Ishikawa (cell line): Measurements from ENCODE around the gene PLG.
"Not testable (repeated sequence)": the region's sequence is repeated elsewhere in the genome, so short reads cannot be mapped to it uniquely, and the experiment has no call there.

ENCODE experiments used
- CEBPB ChIP-seq: IDR thresholded peaks from 2 replicates; pipeline ENCODE4 v1.6.1; 2012
- CREB1 ChIP-seq: IDR thresholded peaks from 2 replicates; pipeline ENCODE4 v1.6.1; 2012; ENCODE audit warnings: low read depth
- EGR1 ChIP-seq: IDR thresholded peaks from 2 replicates; pipeline ENCODE4 v1.6.1; 2012
- EP300 ChIP-seq: IDR thresholded peaks from 2 replicates; pipeline ENCODE4 v1.6.1; 2012; ENCODE audit warnings: borderline replicate concordance
- FOXM1 ChIP-seq: IDR thresholded peaks from 2 replicates; pipeline ENCODE4 v1.6.1; 2012; ENCODE audit warnings: low read depth, borderline replicate concordance
- NFIC ChIP-seq: IDR thresholded peaks from 2 replicates; pipeline ENCODE4 v1.6.1; 2012
- RAD21 ChIP-seq: IDR thresholded peaks from 2 replicates; pipeline ENCODE4 v1.6.1; 2012; ENCODE audit warnings: low read depth
- TAF1 ChIP-seq: IDR thresholded peaks from 2 replicates; pipeline ENCODE4 v1.6.1; 2012; ENCODE audit warnings: low read depth, mild to moderate bottlenecking
- TCF12 ChIP-seq: IDR thresholded peaks from 2 replicates; pipeline ENCODE4 v1.6.1; 2012; ENCODE audit warnings: low read depth
- TEAD4 ChIP-seq: IDR thresholded peaks from 2 replicates; pipeline ENCODE4 v1.6.1; 2012
- YY1 ChIP-seq: IDR thresholded peaks from 2 replicates; pipeline ENCODE4 v1.6.1; 2012; ENCODE audit warnings: low read depth
- ZBTB7A ChIP-seq: IDR thresholded peaks from 2 replicates; pipeline ENCODE4 v1.6.1; 2012; ENCODE audit warnings: low read depth
- TF ChIP-seq, protein P1 (sequence below): IDR thresholded peaks from 2 replicates; pipeline ENCODE4 v1.6.1; 2012
- TF ChIP-seq, protein P2 (sequence below): IDR thresholded peaks from 2 replicates; pipeline ENCODE4 v1.6.1; 2012; ENCODE audit warnings: low read depth, mild to moderate bottlenecking
- TF ChIP-seq, protein P3 (sequence below): IDR thresholded peaks from 2 replicates; pipeline ENCODE4 v1.6.1; 2012

PLG gene

DNA sequence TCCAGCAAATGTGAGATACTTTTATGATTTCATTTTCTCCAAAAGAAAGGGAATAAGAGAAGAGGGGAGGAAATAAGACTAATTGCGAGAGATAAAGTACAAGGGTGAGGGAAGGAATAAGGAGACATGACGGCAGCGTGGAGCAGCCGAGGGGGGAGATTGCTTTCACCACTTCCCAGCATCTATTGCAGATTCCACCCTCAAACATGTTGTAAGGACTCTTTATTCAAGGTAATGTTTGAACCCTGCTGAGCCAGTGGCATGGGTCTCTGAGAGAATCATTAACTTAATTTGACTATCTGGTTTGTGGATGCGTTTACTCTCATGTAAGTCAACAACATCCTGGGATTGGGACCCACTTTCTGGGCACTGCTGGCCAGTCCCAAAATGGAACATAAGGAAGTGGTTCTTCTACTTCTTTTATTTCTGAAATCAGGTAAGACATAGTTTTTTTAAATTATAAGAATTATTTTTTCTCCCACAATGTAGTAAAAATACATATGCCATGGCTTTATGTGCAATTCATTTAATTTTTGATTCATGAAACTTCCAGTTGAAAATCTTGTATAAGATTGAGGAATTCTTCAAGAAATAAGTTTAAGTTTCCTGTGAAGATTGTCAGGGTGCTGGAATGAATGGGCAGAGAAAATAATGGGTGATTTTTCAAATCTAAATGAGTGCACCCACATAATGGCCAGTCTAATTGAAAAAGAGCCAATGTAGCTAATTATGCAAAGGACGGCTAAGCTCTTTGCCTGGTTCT lies at the start of gene PLG:
Gene PLG, plus strand, starts transcription at position 327 of the 763 bp plus-strand sequence. Its CDS starts 61 bp downstream, at position 388.
- TF ChIP-seq CEBPB, TEAD4: not testable (repeated sequence)
- TF ChIP-seq, protein P1, sequence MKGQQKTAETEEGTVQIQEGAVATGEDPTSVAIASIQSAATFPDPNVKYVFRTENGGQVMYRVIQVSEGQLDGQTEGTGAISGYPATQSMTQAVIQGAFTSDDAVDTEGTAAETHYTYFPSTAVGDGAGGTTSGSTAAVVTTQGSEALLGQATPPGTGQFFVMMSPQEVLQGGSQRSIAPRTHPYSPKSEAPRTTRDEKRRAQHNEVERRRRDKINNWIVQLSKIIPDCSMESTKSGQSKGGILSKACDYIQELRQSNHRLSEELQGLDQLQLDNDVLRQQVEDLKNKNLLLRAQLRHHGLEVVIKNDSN: not testable (repeated sequence)

DNA sequence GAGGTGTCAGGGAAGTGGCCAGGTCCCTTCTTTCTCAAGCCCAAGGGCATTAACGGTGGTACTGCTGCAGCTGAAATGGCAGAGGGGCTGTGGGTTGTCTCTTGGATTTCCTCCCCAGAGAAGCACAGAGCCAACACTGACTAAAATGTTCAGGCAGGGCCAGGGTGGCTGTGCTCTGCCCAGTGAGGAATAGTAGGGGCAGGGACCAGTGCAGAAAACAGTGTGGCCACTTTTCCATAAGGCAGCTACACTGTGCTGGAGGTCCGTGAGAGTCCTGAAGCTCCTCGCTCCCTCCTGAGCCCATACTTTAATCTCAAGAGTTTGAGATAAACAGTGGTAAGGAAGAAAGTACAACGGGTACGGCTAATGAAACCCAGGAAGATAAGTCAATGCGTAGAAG lies 42.5 kb upstream of the PLG start:
- TF ChIP-seq, protein P2, sequence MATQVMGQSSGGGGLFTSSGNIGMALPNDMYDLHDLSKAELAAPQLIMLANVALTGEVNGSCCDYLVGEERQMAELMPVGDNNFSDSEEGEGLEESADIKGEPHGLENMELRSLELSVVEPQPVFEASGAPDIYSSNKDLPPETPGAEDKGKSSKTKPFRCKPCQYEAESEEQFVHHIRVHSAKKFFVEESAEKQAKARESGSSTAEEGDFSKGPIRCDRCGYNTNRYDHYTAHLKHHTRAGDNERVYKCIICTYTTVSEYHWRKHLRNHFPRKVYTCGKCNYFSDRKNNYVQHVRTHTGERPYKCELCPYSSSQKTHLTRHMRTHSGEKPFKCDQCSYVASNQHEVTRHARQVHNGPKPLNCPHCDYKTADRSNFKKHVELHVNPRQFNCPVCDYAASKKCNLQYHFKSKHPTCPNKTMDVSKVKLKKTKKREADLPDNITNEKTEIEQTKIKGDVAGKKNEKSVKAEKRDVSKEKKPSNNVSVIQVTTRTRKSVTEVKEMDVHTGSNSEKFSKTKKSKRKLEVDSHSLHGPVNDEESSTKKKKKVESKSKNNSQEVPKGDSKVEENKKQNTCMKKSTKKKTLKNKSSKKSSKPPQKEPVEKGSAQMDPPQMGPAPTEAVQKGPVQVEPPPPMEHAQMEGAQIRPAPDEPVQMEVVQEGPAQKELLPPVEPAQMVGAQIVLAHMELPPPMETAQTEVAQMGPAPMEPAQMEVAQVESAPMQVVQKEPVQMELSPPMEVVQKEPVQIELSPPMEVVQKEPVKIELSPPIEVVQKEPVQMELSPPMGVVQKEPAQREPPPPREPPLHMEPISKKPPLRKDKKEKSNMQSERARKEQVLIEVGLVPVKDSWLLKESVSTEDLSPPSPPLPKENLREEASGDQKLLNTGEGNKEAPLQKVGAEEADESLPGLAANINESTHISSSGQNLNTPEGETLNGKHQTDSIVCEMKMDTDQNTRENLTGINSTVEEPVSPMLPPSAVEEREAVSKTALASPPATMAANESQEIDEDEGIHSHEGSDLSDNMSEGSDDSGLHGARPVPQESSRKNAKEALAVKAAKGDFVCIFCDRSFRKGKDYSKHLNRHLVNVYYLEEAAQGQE: no peak
- TF ChIP-seq TEAD4 (no peak), EGR1 (no peak), CEBPB (no peak), EP300 (no peak), NFIC (no peak), RAD21 (no peak), YY1 (no peak), TAF1 (no peak)
- TF ChIP-seq, protein P1: no peak

DNA sequence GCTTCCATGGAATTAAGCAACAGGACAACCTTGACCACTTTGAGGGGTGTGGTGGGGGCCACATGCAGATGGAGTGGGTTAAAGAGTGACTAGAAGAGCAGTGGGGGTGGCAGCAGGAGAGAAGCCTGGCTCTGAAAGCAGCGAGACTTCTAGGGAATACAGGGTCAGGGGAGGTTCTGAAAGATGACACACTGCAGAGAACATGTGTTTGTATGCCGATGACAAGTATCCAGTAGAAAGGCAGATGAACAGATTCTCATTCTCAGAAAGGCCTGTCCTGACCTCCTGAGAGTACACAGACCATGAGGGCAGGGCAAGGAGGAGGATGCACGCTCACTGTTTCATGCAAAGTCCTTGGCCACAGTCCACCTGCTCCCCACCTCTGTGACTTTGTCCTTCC lies 40.8 kb upstream of the PLG start:
- TF ChIP-seq CREB1 (no peak), TEAD4 (no peak), RAD21 (no peak), TCF12 (no peak), FOXM1 (no peak), ZBTB7A (no peak), NFIC (no peak), EP300 (no peak), YY1 (no peak), CEBPB (no peak), TAF1 (no peak), EGR1 (no peak)
- TF ChIP-seq, protein P2: no peak
- TF ChIP-seq, protein P1: no peak
- TF ChIP-seq, protein P3, sequence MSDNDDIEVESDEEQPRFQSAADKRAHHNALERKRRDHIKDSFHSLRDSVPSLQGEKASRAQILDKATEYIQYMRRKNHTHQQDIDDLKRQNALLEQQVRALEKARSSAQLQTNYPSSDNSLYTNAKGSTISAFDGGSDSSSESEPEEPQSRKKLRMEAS: no peak

DNA sequence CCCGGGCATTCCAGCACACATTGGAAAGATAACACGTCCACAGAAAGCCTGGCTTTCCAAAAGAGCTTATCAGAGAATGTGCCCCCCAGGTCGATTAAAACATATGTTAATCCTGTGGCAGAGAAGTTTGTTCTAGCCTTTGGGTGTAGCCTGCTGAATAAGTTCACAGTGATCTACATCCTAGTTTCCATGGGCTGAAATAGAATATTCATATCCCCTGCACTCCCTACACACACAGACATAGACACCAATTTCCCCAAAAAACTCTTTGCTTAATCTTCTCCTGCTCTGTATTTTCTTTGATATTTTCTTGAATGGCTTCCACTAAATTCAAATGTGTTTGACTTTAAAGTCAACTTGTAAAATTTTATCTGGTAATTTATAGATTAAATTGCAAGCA lies 39.6 kb upstream of the PLG start:
- no peak for TF ChIP-seq TCF12

DNA sequence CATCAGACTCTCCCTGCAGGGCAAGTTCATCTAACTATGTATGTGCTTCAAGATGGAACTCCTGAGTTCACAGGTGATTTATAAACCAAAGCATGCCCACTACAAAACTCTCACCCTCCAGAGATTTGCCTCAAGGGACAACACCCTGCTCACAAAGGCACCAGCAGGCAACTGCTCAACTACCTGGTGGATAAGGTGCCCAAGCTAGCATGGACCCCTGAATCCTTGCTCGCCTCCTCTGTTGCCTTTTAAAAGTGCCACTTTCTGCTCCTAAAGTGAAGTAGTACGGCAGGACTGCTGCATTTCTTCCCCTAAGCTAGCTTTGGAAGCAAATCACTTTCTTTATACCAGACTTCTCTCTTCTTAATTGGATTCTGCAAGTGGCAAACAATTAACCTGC lies 39.2 kb upstream of the PLG start:
- no peak for TF ChIP-seq EGR1
- TF ChIP-seq TEAD4: no peak

DNA sequence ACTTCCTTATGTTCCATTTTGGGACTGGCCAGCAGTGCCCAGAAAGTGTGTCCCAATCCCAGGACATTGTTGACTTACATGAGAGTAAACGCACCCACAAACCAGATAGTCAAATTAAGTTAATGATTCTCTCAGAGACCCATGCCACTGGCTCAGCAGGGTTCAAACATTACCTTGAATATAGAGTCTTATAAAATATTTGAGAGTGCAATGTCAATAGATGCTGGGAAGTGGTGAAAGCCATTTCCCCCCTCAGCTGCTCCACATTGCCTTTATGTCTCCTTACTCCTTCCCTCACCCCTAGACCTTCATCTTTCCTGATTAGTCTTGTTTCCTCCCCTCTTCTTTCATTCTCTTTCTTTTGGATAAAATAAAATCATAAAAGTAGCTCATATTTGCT lies 37.8 kb upstream of the PLG start, which contains the start of gene LPA:
Gene LPA, minus strand, starts transcription at position 78 of the 400 bp plus-strand sequence. Its CDS starts 61 bp downstream, at position 17.
- not testable (repeated sequence) for TF ChIP-seq ZBTB7A, FOXM1, NFIC
